H1 (cell line): ENCODE measurements around the gene IL6R. TPM values are rescaled to one million over a fixed set of nuclear protein-coding genes. Genes with fewer than 3 reads are reported as not detected.

Source experiments
- CTCF ChIA-PET: fragments of 300-600 bp; sonication (Branson Sonifier 250); formaldehyde crosslinking; loops from one replicate; lab custom pipeline; 2021; ENCODE audit not compliant: partially characterized antibody; lab: Charles Lee
- POLR2A ChIA-PET: fragments of 300-600 bp; sonication (Branson Sonifier 250); formaldehyde crosslinking; loops from one replicate; lab custom pipeline; 2021; ENCODE audit warnings: inconsistent platforms; ENCODE audit not compliant: partially characterized antibody; lab: Charles Lee
- DNase-seq, 2 experiments: peaks; one replicate each; pipeline versions ENCODE4 v3.0.0 to v3.0.0-alpha.2; 2010 to 2022; ENCODE audit warnings: low spot score in 2 of 2, low read depth in 1 of 2, mixed read lengths in 1 of 2
- FAIRE-seq: peaks from 2 replicates; lab custom pipeline; 2011; peaks lifted over from hg19 to GRCh38; lab: Jason Lieb, UNC
- H2AFZ ChIP-seq: 2 replicates; pipeline ENCODE4 v1.8.1; 2012; ENCODE audit warnings: low read length, inconsistent platforms
- H2AK5ac ChIP-seq: 2 replicates; pipeline ENCODE4 v1.6.1; 2013; ENCODE audit warnings: low read depth, low read length
- H2BK120ac ChIP-seq: replicated peaks from 2 replicates; pipeline ENCODE3; 2013; ENCODE audit warnings: low read depth, low read length, inconsistent platforms
- H2BK12ac ChIP-seq: 2 replicates; pipeline ENCODE4 v1.6.1; 2013; ENCODE audit warnings: low read depth, low read length
- H2BK15ac ChIP-seq: 2 replicates; pipeline ENCODE4 v1.6.1; 2013; ENCODE audit warnings: low read length
- H2BK20ac ChIP-seq: 2 replicates; pipeline ENCODE4 v1.6.1; 2013; ENCODE audit warnings: low read length
- H2BK5ac ChIP-seq: 2 replicates; pipeline ENCODE4 v1.6.1; 2013; ENCODE audit warnings: low read depth, low read length
- H3K14ac ChIP-seq: 2 replicates; pipeline ENCODE4 v1.6.1; 2013; ENCODE audit warnings: inconsistent platforms; ENCODE audit not compliant: insufficient read length
- H3K18ac ChIP-seq: 2 replicates; pipeline ENCODE4 v1.6.1; 2013; ENCODE audit warnings: low read length; ENCODE audit errors: extremely low read depth
- H3K23ac ChIP-seq: 2 replicates; pipeline ENCODE4 v1.6.1; 2013; ENCODE audit warnings: inconsistent platforms; ENCODE audit not compliant: insufficient read length
- H3K23me2 ChIP-seq: 2 replicates; pipeline ENCODE4 v1.6.1; 2013; ENCODE audit warnings: low read depth, low read length
- H3K27ac ChIP-seq: 2 replicates; pipeline ENCODE4 v1.6.1; 2011; ENCODE audit warnings: low read depth, low read length, inconsistent platforms
- H3K27me3 ChIP-seq, 4 experiments: replicated peaks in 1 of 4; 1 replicate in 1 of 4; 2 replicates in 3 of 4; pipeline versions ENCODE4 v1.6.1 to v1.8.1; 2011 to 2013; ENCODE audit warnings: low read length in 3 of 4, mild to moderate bottlenecking in 3 of 4, inconsistent platforms in 2 of 4, mixed read lengths in 2 of 4, moderate library complexity in 1 of 4; ENCODE audit not compliant: control insufficient read depth in 3 of 4, insufficient read depth in 3 of 4; ENCODE audit errors: extremely low read depth in 1 of 4
- H3K36me3 ChIP-seq, 4 experiments: 2 replicates each; pipeline versions ENCODE4 v1.6.1 to v1.8.1; 2011 to 2013; ENCODE audit warnings: mild to moderate bottlenecking in 4 of 4, low read length in 3 of 4, moderate library complexity in 2 of 4, control low read depth in 1 of 4, inconsistent platforms in 1 of 4; ENCODE audit not compliant: insufficient read depth in 4 of 4, control insufficient read depth in 2 of 4
- H3K4ac ChIP-seq: replicated peaks from 2 replicates; pipeline ENCODE3; 2013; ENCODE audit warnings: low read length, low read depth, mixed read lengths, inconsistent platforms; ENCODE audit not compliant: insufficient read length
- H3K4me1 ChIP-seq, 4 experiments: replicated peaks in 1 of 4; 1 replicate in 1 of 4; 2 replicates in 3 of 4; pipeline versions ENCODE4 v1.6.1 to v1.8.1; 2011 to 2013; ENCODE audit warnings: low read length in 3 of 4, inconsistent platforms in 2 of 4, mixed read lengths in 1 of 4; ENCODE audit not compliant: insufficient read depth in 4 of 4, control insufficient read depth in 3 of 4
- H3K4me2 ChIP-seq, 2 experiments: 2 replicates each; pipeline versions ENCODE4 v1.6.1 to v1.8.1; 2011 to 2013; ENCODE audit warnings: low read depth in 2 of 2, low read length in 2 of 2, control low read depth in 1 of 2, inconsistent platforms in 1 of 2, mild to moderate bottlenecking in 1 of 2; ENCODE audit not compliant: insufficient read depth in 1 of 2
- H3K4me3 ChIP-seq, 4 experiments: fragments of 200-600, 300-600 bp in 1 of 4; sonication (generic), shearing (Covaris generic), sonication (Bioruptor Twin) in 1 of 4; 2 replicates each; pipeline versions ENCODE4 v1.5.1 to v1.8.1; 2011 to 2016; ENCODE audit warnings: low read length in 4 of 4, low read depth in 3 of 4, control low read depth in 2 of 4, inconsistent platforms in 2 of 4, mild to moderate bottlenecking in 2 of 4, mixed read lengths in 1 of 4, moderate library complexity in 1 of 4; ENCODE audit not compliant: insufficient read depth in 2 of 4; ENCODE audit errors: extremely low read depth in 1 of 4
- H3K56ac ChIP-seq: replicated peaks from 2 replicates; pipeline ENCODE3; 2013; ENCODE audit warnings: low read depth, mild to moderate bottlenecking, mixed read lengths, low read length, inconsistent platforms; ENCODE audit not compliant: insufficient read length
- H3K79me1 ChIP-seq: 2 replicates; pipeline ENCODE4 v1.6.1; 2013; ENCODE audit warnings: low read depth, low read length, control low read depth
- H3K79me2 ChIP-seq, 2 experiments: 2 replicates each; pipeline versions ENCODE4 v1.6.1 to v1.8.1; 2012 to 2013; ENCODE audit warnings: low read length in 2 of 2, mild to moderate bottlenecking in 2 of 2, inconsistent platforms in 1 of 2; ENCODE audit not compliant: insufficient read depth in 2 of 2, control insufficient read depth in 1 of 2
- H3K9ac ChIP-seq, 4 experiments: replicated peaks in 1 of 4; 1 replicate in 1 of 4; 2 replicates in 3 of 4; pipeline versions ENCODE4 v1.6.1 to v1.8.1; 2011 to 2013; ENCODE audit warnings: low read depth in 3 of 4, low read length in 3 of 4, control low read depth in 2 of 4, mild to moderate bottlenecking in 2 of 4, moderate library complexity in 2 of 4, inconsistent platforms in 1 of 4; ENCODE audit errors: extremely low read depth in 1 of 4
- H3K9me3 ChIP-seq, 2 experiments: 2 replicates each; pipeline versions ENCODE4 v1.6.1 to v1.8.1; 2012 to 2013; ENCODE audit warnings: mild to moderate bottlenecking in 2 of 2, moderate library complexity in 2 of 2, control low read depth in 1 of 2, inconsistent platforms in 1 of 2, low read depth in 1 of 2, low read length in 1 of 2, mixed read lengths in 1 of 2; ENCODE audit not compliant: insufficient read depth in 2 of 2
- H4K20me1 ChIP-seq, 2 experiments: replicated peaks in 1 of 2; 2 replicates each; pipeline versions ENCODE3 to v1.8.1; 2011 to 2013; ENCODE audit warnings: inconsistent platforms in 2 of 2, low read length in 2 of 2, mild to moderate bottlenecking in 1 of 2; ENCODE audit not compliant: insufficient read depth in 2 of 2, control insufficient read depth in 1 of 2
- H4K5ac ChIP-seq: 2 replicates; pipeline ENCODE4 v1.6.1; 2013; ENCODE audit warnings: low read length, low read depth, mixed read lengths, inconsistent platforms; ENCODE audit not compliant: insufficient read length
- H4K8ac ChIP-seq: 2 replicates; pipeline ENCODE4 v1.8.0; 2013; ENCODE audit warnings: mild to moderate bottlenecking, moderate library complexity, low read length, inconsistent platforms; ENCODE audit not compliant: insufficient read depth; ENCODE audit errors: extremely low read depth
- H4K91ac ChIP-seq: replicated peaks from 2 replicates; pipeline ENCODE3; 2013; ENCODE audit warnings: low read length, mixed read lengths, inconsistent platforms; ENCODE audit not compliant: insufficient read length
- TCF12 ChIP-seq: IDR thresholded peaks from 2 replicates; pipeline ENCODE4 v1.6.1; 2011; ENCODE audit warnings: low read depth, mild to moderate bottlenecking, low read length
- WGBS, 2 experiments: shearing (Covaris generic) in 1 of 2; methylation state at CpG; one replicate each; pipeline versions ENCODE4 v1.1.6 to v1.1.7; 2013 to 2015; ENCODE audit warnings: low lambda C conversion rate in 2 of 2, mixed read lengths in 2 of 2, inconsistent platforms in 1 of 2, low coverage in 1 of 2, missing lambda C conversion rate in 1 of 2; ENCODE audit not compliant: insufficient replicate concordance in 2 of 2, insufficient coverage in 1 of 2, insufficient read length in 1 of 2; ENCODE audit errors: extremely low coverage in 1 of 2, missing lambda C conversion rate in 1 of 2; 5-methylcytosine and 5-hydroxymethylcytosine counted together
- polyA plus RNA-seq, 7 experiments: library from polyadenylated mRNA; depleted of rRNA in 3 of 7; stranded (reverse) in 5 of 7; unstranded in 2 of 7; fragments of >200 nt in 5 of 7; fragments of 200-250 nt in 2 of 7; gene quantifications; 1 replicate in 5 of 7; 2 replicates in 1 of 7; 4 replicates in 1 of 7; pipeline versions ENCODE4 v1.2.1 to v1.2.3, GENCODE V29; 2011 to 2013; ENCODE audit warnings: missing spikeins in 2 of 7, mixed read lengths in 2 of 7
- total RNA-seq: library from RNA; stranded (reverse); fragmentation: NEBNext Ultra II Directional; extraction: Animal tissue kit (Norgen Biotek cat#: 25700); gene quantifications from 2 replicates; pipeline ENCODE4 v1.2.1, GENCODE V29; 2021

The IL6R gene
- total and polyA plus RNA-seq, 2 of the 8 experiments (the other 6 are each of a cell fraction or from before 2014, with no cell fraction given): 2.3 to 3.0 TPM

GRCh38 chr1:154384650-154385489 lies 20.3 kb upstream of the IL6R start:
- Histone ChIP-seq H4K5ac (no peak overlapping the region), H3K4ac (no peak overlapping the region), H3K23ac (no peak overlapping the region), H3K36me3 (no peaks in the 10 kb centered on the region), H3K4me3 (no peak overlapping the region), H3K9ac (no peak overlapping the region), H2BK12ac (no peak overlapping the region), H2BK120ac (no peak overlapping the region), H3K9me3 (peaks cover 0 to 5% of the 10 kb centered on the region in 2 experiments; a peak in 2 of 4 replicates), H3K14ac (no peak overlapping the region), H3K23me2 (no peaks in the 10 kb centered on the region), H2BK5ac (no peak overlapping the region), H2AFZ (0 out of 2 replicates have a peak overlapping the region, but pooled peaks have one; percentile 44), H3K27ac (no peak overlapping the region), H4K20me1 (no peaks in the 10 kb centered on the region), H2BK15ac (no peak overlapping the region), H3K4me1 (no peaks in the 10 kb centered on the region), H2AK5ac (no peak overlapping the region), H4K8ac (no peak overlapping the region; the same call in 1 of the 2 replicates), H3K56ac (no peak overlapping the region), H4K91ac (no peak overlapping the region), H3K79me2 (no peaks in the 10 kb centered on the region), H3K18ac (no peak overlapping the region), H3K27me3 (no peaks in the 10 kb centered on the region; a peak in 1 of 7 replicates), H3K79me1 (no peaks in the 10 kb centered on the region), H2BK20ac (no peak overlapping the region), H3K4me2 (no peak overlapping the region)
- CTCF ChIA-PET: interaction anchor here (1.2 to 2.1 kb wide), 2 partner anchors 14 to 335 kb away, joined by 3 to 4 read pairs; no protein-coding TSS in a partner anchor
- no peak for TF ChIP-seq TCF12
- POLR2A ChIA-PET: no interaction called here
- no peak for DNase-seq
- FAIRE-seq: no peak
- 88% methylated on average over 8 of the region's 8 CpGs; no CpG with 5 or more reads in 1 of the 2 experiments for WGBS, 2 experiments
